ENCODE measurements around the gene SETD7.
"Not testable (repeated sequence)": the region's sequence is repeated elsewhere in the genome, so short reads cannot be mapped to it uniquely, and the experiment has no call there.

Gene SETD7

GRCh38 chr4:139461022-139461628 is 94.9 kb downstream of the SETD7 start:
- DNase-seq, result no peak

- no peak for DNase-seq
Measured at GRCh38 chr4:139460565-139460964, 95.5 kb downstream of the SETD7 start.

- no peak for DNase-seq
Measured at GRCh38 chr4:139458999-139459398, 97.0 kb downstream of the SETD7 start.

GRCh38 chr4:139458543-139458942 is 97.5 kb downstream of the SETD7 start:
- no peak for DNase-seq

GRCh38 chr4:139457318-139457717 is 98.7 kb downstream of the SETD7 start:
- DNase-seq, result no peak

DNA sequence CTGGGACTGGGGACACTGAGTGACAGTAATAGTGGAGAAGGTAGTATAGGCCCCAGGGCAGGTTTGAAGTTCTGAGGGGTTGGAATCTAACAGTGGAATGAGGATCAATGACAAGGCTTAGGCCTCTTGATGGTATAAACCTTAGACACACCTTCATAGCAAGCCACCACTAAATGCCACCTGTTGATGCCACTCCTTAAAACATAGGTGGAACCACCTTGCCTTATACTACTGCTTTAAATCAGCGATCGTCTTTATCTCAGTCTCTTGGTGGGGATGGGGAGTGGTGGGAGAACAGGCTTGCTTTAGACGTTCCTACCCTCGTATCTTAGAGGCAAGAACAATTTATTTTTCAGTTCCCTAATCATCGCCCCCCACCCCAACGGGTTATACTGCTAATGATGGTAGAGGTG is 100.9 kb downstream of the SETD7 start:
- DNase-seq, result no peak

DNA sequence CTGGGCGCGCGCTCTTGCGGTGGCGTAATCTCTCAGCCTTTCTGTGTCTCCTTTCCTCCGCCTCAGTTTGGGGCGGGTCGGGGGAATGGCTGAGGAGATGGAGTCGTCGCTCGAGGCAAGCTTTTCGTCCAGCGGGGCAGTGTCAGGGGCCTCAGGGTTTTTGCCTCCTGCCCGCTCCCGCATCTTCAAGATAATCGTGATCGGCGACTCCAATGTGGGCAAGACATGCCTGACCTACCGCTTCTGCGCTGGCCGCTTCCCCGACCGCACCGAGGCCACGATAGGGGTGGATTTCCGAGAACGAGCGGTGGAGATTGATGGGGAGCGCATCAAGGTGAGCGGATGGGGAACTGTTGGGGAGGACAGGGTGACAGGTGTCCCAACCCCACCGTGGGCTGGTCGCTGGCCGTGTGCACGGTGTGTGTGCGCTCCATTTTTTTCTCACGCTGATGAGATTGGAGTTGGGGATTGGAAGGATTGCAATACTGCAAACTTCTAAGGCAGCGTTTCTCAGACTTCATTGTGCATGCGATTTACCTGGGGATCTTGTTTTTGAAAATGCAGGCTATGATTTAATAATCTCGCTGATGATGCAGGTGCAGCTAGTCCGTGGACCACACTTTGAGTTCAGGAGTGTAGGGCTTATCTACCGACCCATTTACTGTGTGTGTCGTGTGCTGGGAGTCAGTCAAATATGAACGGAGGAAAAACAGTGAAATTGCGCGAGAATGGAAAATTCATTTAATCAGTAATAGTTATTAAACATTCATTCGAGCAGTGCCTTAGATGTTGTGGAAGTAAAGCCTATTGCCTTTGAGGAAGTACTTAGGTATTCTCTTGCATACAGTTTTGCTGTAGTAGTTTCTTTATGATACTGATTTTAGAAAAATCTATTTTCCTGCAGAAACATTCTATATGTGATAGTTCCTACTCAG is 101.6 kb downstream of the SETD7 start, which contains the start of gene RAB33B:
Gene RAB33B, plus strand, starts transcription at position 11 of the 935 bp plus-strand sequence. Its CDS starts 75 bp downstream, at position 86.
- DNase-seq, result no peak

DNA sequence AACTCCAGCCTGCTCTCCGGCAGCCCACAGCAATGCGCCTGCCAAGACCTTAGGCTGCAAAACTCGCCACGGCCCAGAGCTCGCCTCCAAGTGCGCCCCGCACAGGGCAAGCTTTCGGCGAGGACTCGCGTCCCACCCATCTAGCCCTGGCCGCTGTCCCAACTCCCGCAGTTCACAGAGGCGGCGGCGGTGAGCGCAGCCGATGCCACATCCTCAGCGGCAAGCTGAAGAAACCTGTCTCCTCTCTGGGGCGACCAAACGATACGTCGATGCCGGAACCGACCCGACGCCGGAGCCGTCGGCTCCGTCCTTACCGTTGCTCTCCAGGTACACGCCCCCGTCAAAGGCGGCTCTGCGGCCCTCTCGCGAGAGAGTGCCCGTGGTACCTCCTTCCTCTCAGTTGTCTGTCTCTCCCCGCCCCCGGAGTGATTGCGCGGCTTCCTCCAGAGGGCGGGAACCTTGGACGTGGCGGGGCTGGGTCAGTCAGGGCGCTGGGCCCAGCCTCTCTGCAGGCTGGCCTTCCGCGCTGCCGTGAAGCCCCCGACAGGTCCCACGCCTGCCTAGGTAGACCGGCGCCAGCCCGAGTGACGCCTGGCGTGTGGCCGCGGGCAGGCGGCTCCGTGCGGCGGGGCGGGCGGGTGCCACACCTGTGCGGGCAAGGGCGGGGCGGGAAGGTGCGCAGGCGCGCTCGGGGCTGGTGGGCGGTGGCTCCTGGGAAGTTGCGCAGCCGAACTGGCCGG is 102.5 kb downstream of the SETD7 start:
- DNase-seq, result peak; percentile 96

DNA sequence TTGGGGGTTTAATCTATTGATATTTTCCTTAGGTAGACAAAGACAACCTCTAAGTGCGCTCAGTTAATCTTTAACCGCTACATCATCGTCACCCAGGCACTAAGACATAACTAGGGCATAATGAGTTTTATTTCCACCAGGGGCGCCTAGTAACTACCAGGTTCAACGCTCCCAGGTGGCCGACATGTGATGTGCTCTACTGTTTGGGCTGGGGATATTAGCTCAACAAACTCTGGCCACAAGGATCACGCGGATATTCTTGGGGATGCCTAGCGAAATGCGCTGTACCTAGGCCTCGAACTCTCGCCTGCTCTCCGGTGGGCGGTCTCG is 103.0 kb downstream of the SETD7 start:
- peak; percentile 80 for DNase-seq

- DNase-seq, result no peak
Measured at GRCh38 chr4:139451997-139452396, 104.0 kb downstream of the SETD7 start.

DNA sequence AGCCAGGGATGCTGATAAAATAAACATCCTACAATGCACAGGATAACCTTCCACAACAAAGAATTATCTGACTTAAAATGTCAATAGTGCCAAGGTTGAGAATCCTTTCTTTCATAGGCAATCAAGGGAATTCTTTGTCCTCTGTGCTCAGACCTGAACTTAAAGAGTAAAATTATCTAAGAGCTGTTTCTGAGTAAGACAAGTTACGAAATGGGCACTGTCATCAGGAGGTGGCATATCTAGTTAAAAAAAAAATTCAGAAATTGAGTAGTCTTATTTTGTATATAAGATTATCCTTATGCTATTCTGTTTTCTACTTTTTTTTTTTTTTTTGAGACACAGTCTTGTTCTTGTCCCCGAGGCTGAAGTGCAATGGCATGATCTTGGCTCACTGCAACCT is 105.4 kb downstream of the SETD7 start:
- no peak for DNase-seq

- DNase-seq, result not testable (repeated sequence)
Measured at GRCh38 chr4:139447078-139447477, 108.9 kb downstream of the SETD7 start.

Data from central memory CD4-positive, alpha-beta T cell (primary cell).